ENCODE results near the gene TPCN2.
A peak's percentile ranks its signal among the peaks of the same experiment; 100 is the strongest.

Gene TPCN2

GRCh38 chr11:69108030-69108429 lies 59.3 kb downstream of the TPCN2 start:
- no peak for DNase-seq

DNA sequence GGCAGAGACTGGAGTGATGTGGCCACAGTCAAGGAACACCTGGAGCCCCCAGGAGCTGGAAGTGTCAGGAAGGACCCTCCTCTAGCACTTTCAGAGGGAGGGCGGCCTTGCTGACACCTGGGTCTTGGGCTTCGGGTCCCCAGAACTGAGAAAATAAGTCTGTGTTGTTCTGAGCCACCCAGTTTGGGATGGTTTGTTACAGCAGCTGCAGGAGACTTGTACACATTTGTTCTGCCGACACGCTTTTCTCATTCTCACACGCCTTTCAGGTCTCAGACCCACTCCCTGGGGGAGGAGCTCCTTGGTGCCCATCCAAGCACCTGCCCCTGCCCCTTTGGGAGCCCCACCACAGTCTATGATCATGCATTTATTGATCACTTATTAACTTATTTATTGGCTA lies 59.8 kb downstream of the TPCN2 start:
- no peak for DNase-seq

DNA sequence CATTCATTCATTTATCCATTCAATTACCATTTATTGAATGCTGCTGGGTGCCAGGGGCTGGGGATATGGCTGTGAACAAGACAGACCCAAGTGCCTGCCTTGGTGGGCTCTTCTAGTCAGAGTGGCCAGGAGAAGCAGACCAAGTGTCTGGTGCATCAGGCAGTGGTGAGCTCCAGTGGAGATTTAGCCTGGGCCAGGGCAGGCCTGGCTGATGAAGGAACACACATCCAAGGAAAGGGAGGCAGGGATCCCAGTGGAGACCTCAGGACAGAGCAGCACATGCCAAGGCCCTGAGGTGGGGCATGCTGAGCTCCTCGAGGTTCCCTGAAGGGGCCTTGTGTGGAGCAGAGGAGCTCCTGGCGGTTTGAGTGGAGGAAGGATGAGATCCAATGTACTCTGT lies 60.4 kb downstream of the TPCN2 start:
- DNase-seq, result no peak

GRCh38 chr11:69110451-69110850 lies 61.7 kb downstream of the TPCN2 start:
- DNase-seq, result no peak

DNA sequence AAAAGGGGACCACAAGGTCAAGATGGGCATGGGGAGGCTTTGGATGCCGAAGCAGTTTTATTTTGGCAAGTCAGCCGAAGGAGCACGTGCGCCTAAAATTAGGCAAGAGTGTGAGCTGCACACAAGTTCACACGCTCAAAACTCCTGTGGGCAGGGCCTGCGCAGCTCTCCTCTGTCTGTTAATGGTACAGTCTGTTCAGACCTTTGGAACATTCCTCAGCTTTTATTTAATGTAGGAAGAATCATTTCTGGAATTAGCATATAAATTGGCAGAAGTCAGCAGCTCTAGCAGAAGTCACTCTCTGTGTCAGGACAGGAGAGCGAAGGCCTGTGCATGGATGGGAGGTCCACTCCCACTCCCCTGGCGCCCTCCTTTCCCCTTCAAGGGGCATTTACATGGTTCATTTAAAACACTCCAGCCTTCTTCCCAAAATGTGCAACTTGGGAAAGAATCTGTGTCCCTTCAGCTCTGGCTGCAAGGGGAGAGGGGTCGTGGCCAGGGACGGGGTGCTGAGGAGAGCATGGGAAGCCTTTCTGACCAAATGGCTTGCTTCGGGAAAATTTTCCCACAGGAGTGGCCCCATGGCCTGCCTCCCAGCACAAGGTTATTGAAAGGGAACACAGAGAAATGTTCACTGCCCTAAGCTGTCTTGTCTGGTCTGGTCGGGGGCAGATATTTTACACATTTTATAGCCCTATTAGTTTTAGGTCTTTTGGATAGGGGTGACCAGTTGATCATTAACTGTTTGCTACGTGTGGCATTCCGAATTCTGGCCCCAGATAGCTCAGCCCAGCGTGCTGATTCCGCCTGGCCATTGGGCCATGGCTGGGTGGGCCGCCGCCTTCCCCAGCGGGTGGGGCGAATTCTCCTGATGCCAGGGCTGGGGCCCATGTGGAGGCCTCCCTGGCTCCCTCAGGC lies 63.2 kb downstream of the TPCN2 start:
- no peak for DNase-seq

- DNase-seq, result no peak
Observed at GRCh38 chr11:69113226-69113625, 64.5 kb downstream of the TPCN2 start.

DNA sequence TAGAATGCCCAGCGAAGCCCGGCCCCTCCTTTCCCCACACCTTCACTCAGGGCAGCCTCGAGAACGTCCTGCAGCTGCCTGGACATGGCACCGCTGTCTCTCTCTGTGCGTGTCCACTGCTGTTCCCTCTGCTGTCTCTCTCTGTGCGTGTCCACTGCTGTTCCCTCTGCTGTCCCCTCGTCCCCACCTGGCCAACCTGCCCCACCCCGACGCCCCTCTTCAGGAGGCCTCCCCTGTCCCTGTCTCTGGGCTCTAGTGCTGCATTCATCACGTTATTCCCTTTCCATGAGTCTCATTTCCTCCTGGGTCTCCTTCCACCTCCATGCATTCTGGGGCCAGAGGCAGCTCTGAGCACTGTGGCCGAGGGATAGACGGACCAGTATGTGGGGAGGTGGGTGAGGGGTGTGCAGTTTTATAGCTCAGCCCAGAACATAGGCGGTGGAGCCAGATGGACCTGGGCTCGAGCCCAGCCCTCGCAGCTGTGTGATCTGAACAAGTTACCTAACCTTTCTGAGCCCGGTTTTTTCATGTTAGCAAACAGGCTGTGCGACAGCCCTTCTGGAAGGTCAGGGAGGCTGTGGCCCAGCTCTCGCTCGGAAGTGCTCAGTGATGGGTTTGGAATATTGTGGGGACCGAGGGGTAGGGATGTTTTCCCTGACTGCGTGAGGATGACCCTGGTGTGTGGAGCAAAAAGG lies 65.1 kb downstream of the TPCN2 start:
- DNase-seq, result no peak

DNA sequence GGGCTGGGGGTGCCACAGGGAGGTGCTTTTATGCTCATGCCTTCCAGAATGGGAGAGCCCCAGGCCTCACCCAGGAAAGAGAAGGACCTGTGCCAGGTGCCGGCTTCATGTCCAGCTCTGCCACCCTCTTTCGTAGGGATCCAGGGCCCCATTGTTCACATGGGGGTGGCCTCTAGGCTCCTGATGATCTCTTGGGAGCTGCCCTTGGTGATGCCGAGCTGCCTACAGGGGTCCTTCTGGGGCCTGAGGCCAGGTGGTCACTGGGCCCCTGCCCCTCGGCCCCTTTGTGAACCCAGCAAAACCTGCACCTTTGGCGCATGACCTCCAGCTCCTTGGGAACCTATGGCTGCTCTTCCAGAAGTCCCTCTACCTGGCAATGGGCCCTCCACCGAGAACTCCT lies 65.6 kb downstream of the TPCN2 start:
- no peak for DNase-seq

GRCh38 chr11:69114811-69115523 lies 66.2 kb downstream of the TPCN2 start:
- no peak for DNase-seq

GRCh38 chr11:69115586-69116560 lies 67.1 kb downstream of the TPCN2 start:
- DNase-seq, result peak in 4 of 56 donors; percentile 6 to 49 (median 19)

DNA sequence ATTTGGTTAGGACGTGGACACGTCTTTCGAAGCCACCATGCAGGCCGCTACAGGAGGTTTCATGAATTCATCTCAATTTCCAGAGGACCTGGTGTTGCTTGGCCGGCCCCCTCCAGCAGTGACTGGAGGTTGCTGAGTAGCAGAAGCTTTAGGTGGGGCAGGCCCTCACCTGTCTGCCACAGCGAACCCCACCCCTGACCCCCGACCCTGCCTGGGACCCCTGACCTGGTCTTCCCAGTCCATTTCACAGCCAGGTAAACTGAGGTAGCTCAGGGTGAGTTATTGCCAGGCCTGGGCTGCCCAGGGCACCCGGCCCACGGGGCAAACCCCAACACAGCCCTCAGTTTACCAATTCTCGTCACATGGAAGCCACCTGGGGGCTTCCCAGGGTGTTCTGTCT lies 67.9 kb downstream of the TPCN2 start:
- no peak for DNase-seq

DNA sequence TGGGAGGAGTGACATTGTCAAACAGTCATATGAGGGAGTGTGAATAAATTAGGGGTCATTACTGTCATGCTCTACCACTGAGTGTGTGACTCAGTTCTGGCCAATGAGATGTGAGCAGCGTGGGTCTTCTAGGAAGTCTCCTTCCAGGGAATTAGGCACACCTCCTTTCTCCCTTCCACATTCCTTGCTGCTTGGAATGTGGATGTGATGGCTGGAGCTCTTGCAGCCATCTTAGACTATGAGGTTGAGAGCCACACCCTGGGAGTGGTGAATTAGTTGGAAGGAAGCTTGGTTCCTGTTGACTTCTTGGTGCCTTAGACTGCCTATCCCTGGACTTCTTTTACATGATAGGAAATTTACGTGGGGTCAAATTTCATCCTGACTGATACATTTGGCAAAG lies 70.5 kb downstream of the TPCN2 start:
- no peak for DNase-seq

DNA sequence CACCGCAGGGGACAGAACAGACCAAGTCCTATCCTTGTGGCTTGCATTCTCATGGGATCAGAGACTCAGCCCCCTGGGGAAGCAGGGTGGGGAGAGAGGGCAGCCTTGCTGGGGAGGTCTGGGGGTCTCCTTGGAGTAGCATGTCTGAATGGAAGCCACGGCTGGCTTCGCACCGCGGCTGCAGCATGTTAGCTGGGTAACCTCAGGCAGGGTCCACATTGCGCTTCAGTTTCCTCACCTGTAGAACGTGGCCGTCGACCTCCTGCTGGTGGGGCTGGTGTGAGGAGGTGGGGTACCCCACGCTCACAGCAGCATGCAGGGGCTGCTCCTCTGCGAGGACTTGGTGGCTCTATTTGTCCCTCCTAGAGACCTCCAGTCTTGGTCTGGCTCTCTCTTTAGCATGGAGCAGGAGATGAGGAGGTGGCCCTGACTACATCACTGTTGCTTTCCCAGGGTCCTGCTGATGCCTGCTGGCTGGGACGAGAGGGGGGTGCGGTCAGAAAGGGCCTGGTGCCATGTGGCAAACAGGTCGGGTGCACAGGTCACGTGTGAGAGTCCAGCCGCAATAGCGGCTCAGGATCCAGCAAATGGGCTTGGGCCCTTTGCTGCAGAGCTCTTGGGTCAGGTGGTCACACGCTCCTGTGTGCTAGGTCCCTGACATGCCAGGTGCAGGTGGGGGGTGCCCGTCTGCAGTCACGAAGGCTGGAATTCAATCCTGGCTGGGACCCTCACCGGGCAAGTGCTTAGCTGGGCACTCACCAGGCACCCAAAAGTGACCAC lies 71.6 kb downstream of the TPCN2 start:
- no peak for DNase-seq

DNA sequence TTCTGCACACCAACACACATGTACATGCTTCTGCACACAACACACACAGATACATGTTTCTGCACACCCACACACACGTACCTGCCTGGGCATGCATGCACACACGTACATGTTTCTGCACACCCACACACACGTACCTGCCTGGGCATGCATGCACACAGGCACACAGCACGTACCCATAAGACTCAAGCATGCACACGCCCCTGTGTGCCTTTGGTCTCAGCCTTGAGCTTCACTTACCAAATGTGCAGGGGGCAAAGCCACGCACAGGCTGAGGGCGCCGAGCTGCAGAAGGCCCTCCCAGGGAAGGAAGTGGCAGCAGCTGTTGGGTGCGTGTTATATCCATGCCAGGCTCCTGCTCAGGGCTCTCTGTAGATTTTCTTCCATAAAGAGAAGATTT lies 72.3 kb downstream of the TPCN2 start:
- no peak for DNase-seq

DNA sequence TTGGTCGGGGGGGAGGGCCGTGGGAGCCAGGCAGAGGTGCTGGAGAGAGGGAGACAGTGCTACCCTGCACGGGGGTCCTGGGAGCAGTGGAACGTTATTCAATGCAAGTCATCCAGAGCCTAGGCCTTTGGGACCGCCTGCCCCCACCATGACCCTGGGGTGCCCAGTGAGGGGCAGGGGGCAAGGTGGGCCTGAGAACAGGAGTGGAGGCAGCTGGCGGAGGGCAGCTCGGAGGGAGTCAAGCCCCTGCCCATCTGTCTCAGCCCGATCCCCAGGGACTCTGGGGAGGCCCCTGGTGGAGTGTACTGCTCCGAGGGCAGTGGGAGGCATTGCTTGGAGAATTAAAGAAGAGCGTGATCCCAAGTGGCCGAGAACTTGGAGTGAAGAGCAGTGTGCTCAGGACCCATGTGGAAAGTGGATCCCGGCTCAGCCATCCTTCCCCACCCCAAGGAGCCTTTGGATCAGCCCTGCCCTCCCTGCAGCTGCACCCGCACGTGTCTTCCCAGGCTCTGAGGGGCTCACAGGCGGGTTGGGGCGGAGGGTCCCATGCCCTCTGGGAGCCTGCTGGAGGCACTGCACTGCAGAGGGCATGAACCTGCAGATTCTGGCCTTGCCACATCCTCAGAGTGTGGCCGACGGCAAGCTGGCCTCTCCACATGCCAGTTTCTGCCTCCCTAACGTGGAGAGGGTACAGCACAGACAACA lies 73.0 kb downstream of the TPCN2 start:
- no peak for DNase-seq

- no peak for DNase-seq
Observed at GRCh38 chr11:69122326-69122629, 73.5 kb downstream of the TPCN2 start.

GRCh38 chr11:69122630-69123431 lies 74.1 kb downstream of the TPCN2 start:
- no peak for DNase-seq

Measured in amygdala (tissue), 56 donors.